Adrenal gland (tissue), 12 donors: Measurements from ENCODE around the gene DOLPP1. TPM values are rescaled to one million over a fixed set of nuclear protein-coding genes. Genes with fewer than 3 reads are reported as not detected.

Experiments
- DNase-seq, 7 donors: peaks; one replicate each; pipeline ENCODE4 v3.0.0-alpha.2; 2019 to 2020
- H3K27ac ChIP-seq, 5 donors: fragments of 200-600 bp; sonication (generic) in 4 of 5; 1 replicate in 3 of 5; 2 replicates in 2 of 5; pipeline versions ENCODE4 v1.5.1 to v1.8.0; 2016 to 2020; ENCODE audit warnings: mild to moderate bottlenecking in 1 of 5
- H3K27me3 ChIP-seq: fragments of 200-600 bp; 2 replicates; pipeline ENCODE4 v1.8.0; 2021
- H3K36me3 ChIP-seq, 2 donors: fragments of 200-600 bp; replicated peaks in 1 of 2; 1 replicate in 1 of 2; 2 replicates in 1 of 2; pipeline versions ENCODE4 v1.5.1 to v1.8.0; 2018 to 2022
- H3K4me1 ChIP-seq, 2 donors: fragments of 200-600 bp; replicated peaks in 1 of 2; 1 replicate in 1 of 2; 2 replicates in 1 of 2; pipeline versions ENCODE4 v1.5.1 to v1.8.0; 2018 to 2021
- H3K4me3 ChIP-seq, 4 donors: fragments of 200-600 bp; sonication (generic) in 3 of 4; one replicate each; pipeline ENCODE4 v1.5.1; 2016 to 2018
- H3K9me3 ChIP-seq, 3 donors: fragments of 200-600 bp; sonication (generic) in 1 of 3; replicated peaks in 1 of 3; 1 replicate in 2 of 3; 2 replicates in 1 of 3; pipeline versions ENCODE4 v1.5.1 to v1.8.0; 2016 to 2021
- CTCF ChIP-seq, 6 experiments: fragments of 450-650 bp in 4 of 6; fragments of 200-600 bp in 2 of 6; sonication (generic) in 1 of 6; IDR thresholded peaks; 1 replicate in 5 of 6; 2 replicates in 1 of 6; pipeline versions ENCODE4 v1.5.1 to v1.8.0; 2016 to 2021; ENCODE audit warnings: antibody characterized with exemption in 6 of 6, mild to moderate bottlenecking in 2 of 6, moderate library complexity in 1 of 6
- POLR2A ChIP-seq, 2 donors: fragments of 450-650 bp; IDR thresholded peaks; one replicate each; pipeline ENCODE4 v1.6.1; 2017; ENCODE audit warnings: antibody characterized with exemption in 2 of 2, mild to moderate bottlenecking in 2 of 2, moderate library complexity in 1 of 2
- WGBS, 4 donors: extraction: QIAGEN DNeasy Blood & Tissue Kit in 2 of 4; methylation state at CpG; one replicate each; pipeline versions ENCODE4 v1.1.5 to v1.1.7; 2013 to 2017; 5-methylcytosine and 5-hydroxymethylcytosine counted together
- intact Hi-C, 2 donors: fragments of 100-400 bp; cut with DNase I; formaldehyde crosslinking; loops; one replicate each; pipeline versions ENCODE4 v1.14.1 to v1.15.0; 2022 to 2023
- polyA plus RNA-seq, 3 donors: library from polyadenylated mRNA; stranded (reverse); fragments of 200-250 nt in 2 of 3; fragments of 350-450 nt in 1 of 3; fragmentation: Illumina TruSeq in 1 of 3; extraction: RNeasy Lipid Tissue Mini Kit (QIAGEN cat#74804) in 1 of 3; gene quantifications; one replicate each; pipeline ENCODE4 v1.2.3, GENCODE V29; 2013 to 2014
- total RNA-seq, 9 donors: library from RNA; depleted of rRNA in 4 of 9; stranded (reverse); fragments of >200 nt in 4 of 9; fragments of 120-200 nt in 1 of 9; fragmentation: NEBNext Ultra II Directional in 1 of 9; extraction: Animal tissue kit (Norgen Biotek cat#: 25700) in 1 of 9; gene quantifications; one replicate each; pipeline versions ENCODE4 v1.1.0 to v1.2.4, GENCODE V29; 2013 to 2023
- donor health status: healthy with polysubstance abuse.
- donor health status: Bipolar disorder and iron deficiency.
- donor health status: DM: yes; HTN: yes; CAD: no.
- donor health status: DM: no; HTN: no; CAD: no.
- donor health status: DM: no; HTN: no; CAD: no.
- donor health status: DM: yes; HTN: yes; CAD: no.

The DOLPP1 gene
- total and polyA plus RNA-seq, 12 donors: 4.4 to 31.8 (median 19.2) TPM

GRCh38 chr9:129084087-129084486 lies 3.2 kb downstream of the DOLPP1 start:
- DNase-seq: no peak
- TF ChIP-seq POLR2A (IDR thresholded peaks at IDR 0.05): no peak
- no peak for TF ChIP-seq CTCF (IDR thresholded peaks at IDR 0.05)
- Histone ChIP-seq H3K27ac (no peak overlapping the region), H3K36me3 (peaks cover 0 to 29% of the 10 kb centered on the region in 2 donors), H3K27me3 (no peaks in the 10 kb centered on the region), H3K4me1 (peaks cover 14 to 18% of the 10 kb centered on the region in 2 donors), H3K4me3 (no peak overlapping the region), H3K9me3 (no peaks in the 10 kb centered on the region)
- intact Hi-C loops: no loop called here
- WGBS, 4 donors: 74 to 79% (median 76%) methylated on average over 7 of the region's 7 CpGs

GRCh38 chr9:129089246-129089645 lies 8.3 kb downstream of the DOLPP1 start:
- no peak overlapping the region for H3K27ac ChIP-seq
- no peaks in the 10 kb centered on the region for H3K27me3 ChIP-seq
- H3K36me3 ChIP-seq: peaks cover 0 to 36% of the 10 kb centered on the region in 2 donors
- intact Hi-C loops: no loop called here
- no peak for DNase-seq
- peaks cover 4 to 10% of the 10 kb centered on the region in 2 donors for H3K4me1 ChIP-seq
- no peaks in the 10 kb centered on the region for H3K9me3 ChIP-seq
- 78 to 100% (median 91%) methylated on average over 5 to 15 of the region's 15 CpGs for WGBS, 4 donors
- H3K4me3 ChIP-seq: no peak overlapping the region
- TF ChIP-seq POLR2A (IDR thresholded peaks at IDR 0.05) (no peak), CTCF (IDR thresholded peaks at IDR 0.05) (no peak)

GRCh38 chr9:129093602-129094386 lies 12.9 kb downstream of the DOLPP1 start:
- H3K27me3 ChIP-seq: no peaks in the 10 kb centered on the region
- peaks cover 15 to 22% of the 10 kb centered on the region in 2 donors for H3K4me1 ChIP-seq
- no peaks in the 10 kb centered on the region for H3K9me3 ChIP-seq
- H3K4me3 ChIP-seq: no peak overlapping the region
- H3K36me3 ChIP-seq: peaks cover 0 to 39% of the 10 kb centered on the region in 2 donors
- 58 to 72% (median 66%) methylated on average over 14 to 20 of the region's 20 CpGs for WGBS, 4 donors
- intact Hi-C loops: no loop called here
- H3K27ac ChIP-seq: peak overlapping the region in 4 of 5 donors; percentile 13 to 77 (median 58)
- peak in 3 of 7 donors; percentile 35 to 52 (median 46) for DNase-seq
- TF ChIP-seq POLR2A (IDR thresholded peaks at IDR 0.05) (no peak), CTCF (IDR thresholded peaks at IDR 0.05) (no peak)

- WGBS, 4 donors: 47 to 58% (median 57%) methylated on average over 6 to 13 of the region's 13 CpGs
- Histone ChIP-seq H3K4me1 (peaks cover 15 to 22% of the 10 kb centered on the region in 2 donors), H3K36me3 (peaks cover 0 to 32% of the 10 kb centered on the region in 2 donors), H3K9me3 (no peaks in the 10 kb centered on the region), H3K27ac (peak overlapping the region; percentile 16 to 77 (median 42)), H3K4me3 (no peak overlapping the region), H3K27me3 (no peaks in the 10 kb centered on the region)
- DNase-seq: peak in 6 of 7 donors; percentile 60 to 72 (median 66)
- intact Hi-C loops: no loop called here
- TF ChIP-seq POLR2A (IDR thresholded peaks at IDR 0.05): no peak
- no peak for TF ChIP-seq CTCF (IDR thresholded peaks at IDR 0.05)
Measured at GRCh38 chr9:129094387-129095169, 13.7 kb downstream of the DOLPP1 start.
